Chondrocyte (in vitro differentiated cells): ENCODE measurements around the gene PXT1. TPM values are rescaled to one million over a fixed set of nuclear protein-coding genes. Genes with fewer than 3 reads are reported as not detected.

Source experiments
- DNase-seq: peaks from one replicate; pipeline ENCODE4 v3.0.0; 2021; ENCODE audit warnings: mixed read lengths, low spot score
- H3K27ac Mint-ChIP-seq: one replicate; pipeline ENCODE4 v1.8.0; 2021; ENCODE audit warnings: mild to moderate bottlenecking, moderate library complexity, mixed read lengths; ENCODE audit not compliant: unreplicated experiment
- H3K27me3 Mint-ChIP-seq: 2 replicates; pipeline ENCODE4 v1.8.0; 2021; ENCODE audit warnings: low read depth, mixed read lengths
- H3K36me3 Mint-ChIP-seq: 2 replicates; pipeline ENCODE4 v1.8.0; 2021; ENCODE audit warnings: low read depth, mixed read lengths
- H3K4me1 Mint-ChIP-seq: 2 replicates; pipeline ENCODE4 v1.8.0; 2021; ENCODE audit warnings: low read depth, mild to moderate bottlenecking, mixed read lengths
- H3K4me3 Mint-ChIP-seq: one replicate; pipeline ENCODE4 v1.8.0; 2021; ENCODE audit warnings: mild to moderate bottlenecking, moderate library complexity, mixed read lengths; ENCODE audit not compliant: unreplicated experiment
- H3K9me3 Mint-ChIP-seq: 2 replicates; pipeline ENCODE4 v1.8.0; 2021; ENCODE audit warnings: low read depth, mixed read lengths
- CTCF ChIP-seq: fragments of 200-600 bp; sonication (generic); IDR thresholded peaks from 2 replicates; pipeline ENCODE4 v1.5.0; 2021; ENCODE audit warnings: antibody characterized with exemption, mild to moderate bottlenecking, moderate library complexity
- total RNA-seq: library from RNA; stranded (reverse); gene quantifications from 3 replicates; pipeline ENCODE4 v1.2.1, GENCODE V29; 2021

The PXT1 gene
- total RNA-seq, 1 donor from 2014 or later, result not detected

DNA sequence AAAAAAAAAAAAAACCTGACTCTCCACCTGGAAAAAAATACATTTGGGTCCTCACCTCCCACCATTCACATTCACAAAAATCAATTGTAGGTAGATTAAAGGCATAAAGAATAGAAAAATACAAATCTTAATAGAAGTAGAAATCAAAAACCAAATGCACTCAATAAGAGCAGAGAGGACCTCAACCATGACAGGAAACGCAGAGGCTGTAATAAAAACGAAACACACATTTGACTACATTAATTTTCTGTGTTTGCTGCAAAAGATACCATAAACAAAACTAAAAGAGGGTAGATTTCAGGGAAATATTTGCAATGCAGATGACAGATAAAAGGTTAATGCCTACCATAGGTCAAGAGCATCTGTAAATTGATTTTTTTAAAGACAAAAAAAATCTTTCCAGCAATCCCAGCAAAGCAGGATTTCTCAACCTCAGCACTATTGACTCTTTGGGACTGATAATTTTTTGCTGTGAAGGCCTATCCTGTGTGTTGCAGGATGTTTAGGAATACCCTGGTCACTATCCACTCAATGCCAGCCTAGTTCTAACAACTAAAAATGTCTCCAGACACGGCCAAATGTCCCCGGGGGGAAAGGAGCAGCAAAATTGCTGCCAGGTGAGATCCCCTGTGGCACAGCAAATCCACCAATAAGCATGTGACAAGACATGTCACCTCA lies 64.3 kb downstream of the PXT1 start:
- TF ChIP-seq CTCF, result no peak
- DNase-seq, result no peak
- Mint-ChIP-seq H3K4me1 (peaks cover 11% of the 10 kb centered on the region), H3K27ac (no peak overlapping the region), H3K36me3 (no peaks in the 10 kb centered on the region), H3K4me3 (no peak overlapping the region), H3K9me3 (no peaks in the 10 kb centered on the region), H3K27me3 (peaks cover 5% of the 10 kb centered on the region)

- no peak for DNase-seq
- Mint-ChIP-seq H3K27me3 (peaks cover 10% of the 10 kb centered on the region), H3K9me3 (no peaks in the 10 kb centered on the region), H3K4me3 (no peak overlapping the region), H3K36me3 (no peaks in the 10 kb centered on the region), H3K27ac (no peak overlapping the region), H3K4me1 (peaks cover 11% of the 10 kb centered on the region)
- no peak for TF ChIP-seq CTCF
Measured at GRCh38 chr6:36377594-36377993, 65.1 kb downstream of the PXT1 start.

GRCh38 chr6:36376742-36377141 lies 65.9 kb downstream of the PXT1 start:
- Mint-ChIP-seq H3K4me3 (no peak overlapping the region), H3K36me3 (no peaks in the 10 kb centered on the region)
- no peak for DNase-seq

GRCh38 chr6:36376183-36376582 lies 66.5 kb downstream of the PXT1 start:
- peaks cover 13% of the 10 kb centered on the region for H3K27me3 Mint-ChIP-seq
- no peak overlapping the region for H3K27ac Mint-ChIP-seq
- no peaks in the 10 kb centered on the region for H3K36me3 Mint-ChIP-seq
- no peak for DNase-seq
- no peak overlapping the region for H3K4me3 Mint-ChIP-seq
- TF ChIP-seq CTCF, result no peak
- peaks cover 7% of the 10 kb centered on the region for H3K4me1 Mint-ChIP-seq
- H3K9me3 Mint-ChIP-seq, result no peaks in the 10 kb centered on the region

More at GRCh38 chr6:36376742-36377141, 65.9 kb downstream of the PXT1 start:
- peaks cover 7% of the 10 kb centered on the region for H3K4me1 Mint-ChIP-seq
- peaks cover 13% of the 10 kb centered on the region for H3K27me3 Mint-ChIP-seq
- H3K9me3 Mint-ChIP-seq, result no peaks in the 10 kb centered on the region
- no peak overlapping the region for H3K27ac Mint-ChIP-seq
- TF ChIP-seq CTCF, result no peak

DNA sequence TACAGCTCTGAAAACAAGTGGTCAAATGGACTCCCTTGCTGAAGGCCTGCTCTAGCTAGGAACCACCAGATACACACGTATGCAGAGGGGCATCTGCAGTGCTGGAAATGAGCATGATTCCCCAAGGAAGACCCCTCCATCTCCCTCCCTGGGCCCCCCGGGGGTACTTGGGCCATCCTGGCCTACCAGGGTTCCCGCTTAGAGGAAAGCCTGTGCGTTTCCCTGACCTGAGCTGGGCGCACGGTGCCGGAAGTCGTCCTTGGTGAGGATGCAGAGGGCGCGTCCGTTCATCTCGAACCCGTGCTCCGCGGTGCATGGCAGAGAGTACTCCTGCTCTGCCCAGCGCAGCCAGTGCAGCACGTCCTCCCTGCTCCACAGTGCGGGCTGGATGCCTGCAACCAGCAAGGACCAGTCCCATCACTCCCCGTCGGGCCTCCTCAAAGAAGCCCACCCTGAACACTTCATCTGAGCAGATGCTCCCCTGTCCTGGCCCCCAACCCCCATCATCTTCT lies 67.0 kb downstream of the PXT1 start:
- peaks cover 13% of the 10 kb centered on the region for H3K27me3 Mint-ChIP-seq
- H3K27ac Mint-ChIP-seq, result no peak overlapping the region
- TF ChIP-seq CTCF, result no peak
- H3K4me1 Mint-ChIP-seq, result peaks cover 7% of the 10 kb centered on the region
- H3K4me3 Mint-ChIP-seq, result no peak overlapping the region
- H3K36me3 Mint-ChIP-seq, result no peaks in the 10 kb centered on the region
- H3K9me3 Mint-ChIP-seq, result no peaks in the 10 kb centered on the region
- DNase-seq, result no peak
